Astrocyte (in vitro differentiated cells and primary cell): ENCODE measurements around the gene MFGE8. TPM values are rescaled to one million over a fixed set of nuclear protein-coding genes. Genes with fewer than 3 reads are reported as not detected.

Experiments used
- total RNA-seq: library from RNA; stranded (reverse); gene quantifications from 2 replicates; pipeline ENCODE4 v1.2.1, GENCODE V29; 2021

Gene MFGE8
- total RNA-seq, 1 donor from 2014 or later = 276 TPM

Other genes with a start within 250 kb of the MFGE8 start
- gene ACAN, start 109.9 kb downstream of the MFGE8 start, total RNA-seq = 0.34 and 0.36 TPM in 2 replicates
- 6.8 and 8.2 TPM in 2 replicates for gene HAPLN3, start 17.8 kb downstream of the MFGE8 start, total RNA-seq
- 41.3 and 50.3 TPM in 2 replicates for gene ABHD2, start 175.1 kb upstream of the MFGE8 start, total RNA-seq